SK-N-MC (cell line): ENCODE measurements around the gene ETFA.

Experiments
- DNase-seq: peaks from one replicate; pipeline ENCODE4 v3.0.0-alpha.2; 2011; ENCODE audit warnings: low read depth, low spot score
- H3K27ac ChIP-seq: fragments of 200-600 bp; sonication (generic); 2 replicates; pipeline ENCODE4 v1.5.1; 2016; ENCODE audit warnings: mixed run types
- H3K36me3 ChIP-seq: fragments of 200-600 bp; sonication (generic); 2 replicates; pipeline ENCODE4 v1.6.1; 2017; ENCODE audit warnings: antibody characterized with exemption, low read length, mixed read lengths; ENCODE audit not compliant: insufficient read depth
- H3K4me3 ChIP-seq: fragments of 200-600 bp; sonication (generic); 2 replicates; pipeline ENCODE4 v1.5.1; 2016
- H3K9ac ChIP-seq: fragments of 200-600 bp; sonication (generic); 2 replicates; pipeline ENCODE4 v1.8.0; 2017; ENCODE audit warnings: mixed run types, mixed read lengths; ENCODE audit not compliant: insufficient read length
- H3K9me3 ChIP-seq: fragments of 200-600 bp; sonication (generic); 2 replicates; pipeline ENCODE4 v1.6.1; 2017; ENCODE audit warnings: low read depth, mild to moderate bottlenecking, antibody characterized with exemption, low read length, moderate library complexity, mixed read lengths
- EZH2 ChIP-seq: fragments of 200-600 bp; sonication (generic); IDR thresholded peaks from one replicate; pipeline ENCODE4 v1.6.1; 2017; ENCODE audit warnings: antibody characterized with exemption
- FOXP2 ChIP-seq: optimal IDR thresholded peaks from 2 replicates; pipeline ENCODE3; 2011; ENCODE audit warnings: mild to moderate bottlenecking, moderate library complexity; ENCODE audit not compliant: insufficient read depth; ENCODE audit errors: extremely low read length, control extremely low read depth
- POLR2AphosphoS5 ChIP-seq: IDR thresholded peaks from 2 replicates; pipeline ENCODE4 v1.6.1; 2012; ENCODE audit warnings: mild to moderate bottlenecking, low read depth, low read length, borderline replicate concordance

ETFA gene

GRCh38 chr15:76252249-76252648 lies 59.0 kb downstream of the ETFA start:
- no peak overlapping the region for H3K27ac ChIP-seq
- H3K36me3 ChIP-seq = no peaks in the 10 kb centered on the region
- no peak overlapping the region for H3K4me3 ChIP-seq
- no peak overlapping the region for H3K9ac ChIP-seq
- H3K9me3 ChIP-seq = peaks cover 6% of the 10 kb centered on the region; the same call in 1 of the 2 replicates
- DNase-seq = no peak
- TF ChIP-seq FOXP2 (no peak), EZH2 (no peak), POLR2AphosphoS5 (no peak)

DNA sequence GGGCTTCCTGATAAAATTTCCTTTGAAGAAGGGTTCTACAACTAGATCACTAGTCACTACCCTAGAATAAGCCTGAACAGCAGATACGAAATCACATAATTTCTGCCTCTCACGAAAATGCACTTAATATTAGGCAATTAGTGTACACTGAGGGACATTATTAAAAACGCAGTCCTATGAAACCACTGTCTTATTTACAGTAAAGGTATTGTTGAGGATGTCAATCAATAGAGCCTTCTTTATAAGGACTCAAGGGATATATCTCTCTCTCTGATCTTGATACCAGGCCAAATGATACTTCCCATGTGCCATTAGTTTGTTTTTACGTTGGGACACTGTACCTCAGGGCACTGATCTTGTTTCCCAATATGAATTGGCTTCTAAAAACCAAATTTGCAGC lies 59.6 kb downstream of the ETFA start:
- Histone ChIP-seq H3K36me3 (no peaks in the 10 kb centered on the region), H3K9me3 (peaks cover 6% of the 10 kb centered on the region; the same call in 1 of the 2 replicates), H3K27ac (no peak overlapping the region), H3K9ac (no peak overlapping the region), H3K4me3 (no peak overlapping the region)
- DNase-seq = no peak
- TF ChIP-seq FOXP2 (no peak), POLR2AphosphoS5 (no peak), EZH2 (no peak)

- no peak overlapping the region for H3K4me3 ChIP-seq
- H3K36me3 ChIP-seq = no peaks in the 10 kb centered on the region
- TF ChIP-seq FOXP2 (no peak), EZH2 (no peak), POLR2AphosphoS5 (no peak)
- H3K9me3 ChIP-seq = no peaks in the 10 kb centered on the region
- H3K27ac ChIP-seq = no peak overlapping the region
- DNase-seq = no peak
- no peak overlapping the region for H3K9ac ChIP-seq
Measured at GRCh38 chr15:76245072-76245610, 66.1 kb downstream of the ETFA start.

- Histone ChIP-seq H3K4me3 (no peak overlapping the region), H3K36me3 (no peaks in the 10 kb centered on the region), H3K9me3 (no peaks in the 10 kb centered on the region), H3K9ac (no peak overlapping the region), H3K27ac (no peak overlapping the region)
- TF ChIP-seq FOXP2 (no peak), POLR2AphosphoS5 (no peak), EZH2 (no peak)
- DNase-seq = no peak
Measured at GRCh38 chr15:76239786-76240185, 71.5 kb downstream of the ETFA start.

DNA sequence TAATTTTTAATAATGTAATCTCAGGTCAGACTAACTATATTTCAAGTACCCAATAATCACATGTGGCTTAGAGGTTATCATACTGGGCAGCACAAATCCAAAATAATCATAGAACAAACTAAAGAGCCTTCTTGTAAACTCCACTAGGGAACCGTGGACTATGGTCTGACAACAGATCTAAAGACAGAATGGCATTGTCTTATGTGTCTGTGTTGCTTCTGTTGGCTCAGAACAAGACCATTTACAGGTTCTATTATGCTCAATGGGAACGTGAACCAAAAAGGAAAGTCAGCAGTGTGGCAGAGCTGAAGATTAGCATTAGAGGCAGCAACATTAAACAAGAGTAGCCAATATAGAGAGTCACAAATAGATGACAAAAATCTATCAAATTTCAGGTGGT lies 74.9 kb downstream of the ETFA start:
- H3K27ac ChIP-seq = no peak overlapping the region
- no peak for TF ChIP-seq FOXP2
- no peak for TF ChIP-seq EZH2
- TF ChIP-seq POLR2AphosphoS5 = no peak

GRCh38 chr15:76235186-76235826 lies 76.0 kb downstream of the ETFA start:
- Histone ChIP-seq H3K9me3 (no peaks in the 10 kb centered on the region), H3K36me3 (no peaks in the 10 kb centered on the region), H3K4me3 (no peak overlapping the region), H3K9ac (no peak overlapping the region), H3K27ac (no peak overlapping the region)
- TF ChIP-seq POLR2AphosphoS5 (no peak), FOXP2 (no peak)
- DNase-seq = peak; percentile 66

More for the DNA sequence above, 74.9 kb downstream of the ETFA start:
- Histone ChIP-seq H3K9me3 (no peaks in the 10 kb centered on the region), H3K9ac (no peak overlapping the region), H3K36me3 (no peaks in the 10 kb centered on the region), H3K4me3 (no peak overlapping the region)
- no peak for DNase-seq

- peak; percentile 20 for DNase-seq
- Histone ChIP-seq H3K27ac (no peak overlapping the region), H3K36me3 (no peaks in the 10 kb centered on the region), H3K4me3 (no peak overlapping the region), H3K9ac (no peak overlapping the region), H3K9me3 (no peaks in the 10 kb centered on the region)
- no peak for TF ChIP-seq FOXP2
- no peak for TF ChIP-seq EZH2
- TF ChIP-seq POLR2AphosphoS5 = no peak
Measured at GRCh38 chr15:76234337-76234889, 76.9 kb downstream of the ETFA start.

DNA sequence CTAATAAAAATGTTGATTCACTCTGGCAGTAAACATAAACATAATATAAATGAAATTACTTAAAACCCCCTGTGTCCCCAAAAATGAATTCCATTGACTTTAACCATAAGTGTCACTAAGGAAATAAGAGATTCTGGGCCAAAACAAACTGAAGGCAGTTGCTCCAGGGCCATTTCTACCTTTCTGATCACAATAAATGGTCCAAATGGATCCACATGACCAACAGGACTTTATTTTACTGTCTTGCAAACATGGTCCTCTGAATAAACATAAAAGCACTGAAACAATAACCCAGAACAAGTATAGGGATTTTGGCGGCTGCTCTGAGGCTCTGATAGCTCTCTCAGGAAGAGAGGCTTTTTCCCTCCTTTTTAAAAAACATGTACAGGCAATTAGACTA lies 77.3 kb downstream of the ETFA start:
- H3K9me3 ChIP-seq = no peaks in the 10 kb centered on the region
- no peak for DNase-seq
- TF ChIP-seq FOXP2 = no peak
- H3K36me3 ChIP-seq = no peaks in the 10 kb centered on the region
- no peak overlapping the region for H3K9ac ChIP-seq
- H3K27ac ChIP-seq = no peak overlapping the region
- H3K4me3 ChIP-seq = no peak overlapping the region

DNA sequence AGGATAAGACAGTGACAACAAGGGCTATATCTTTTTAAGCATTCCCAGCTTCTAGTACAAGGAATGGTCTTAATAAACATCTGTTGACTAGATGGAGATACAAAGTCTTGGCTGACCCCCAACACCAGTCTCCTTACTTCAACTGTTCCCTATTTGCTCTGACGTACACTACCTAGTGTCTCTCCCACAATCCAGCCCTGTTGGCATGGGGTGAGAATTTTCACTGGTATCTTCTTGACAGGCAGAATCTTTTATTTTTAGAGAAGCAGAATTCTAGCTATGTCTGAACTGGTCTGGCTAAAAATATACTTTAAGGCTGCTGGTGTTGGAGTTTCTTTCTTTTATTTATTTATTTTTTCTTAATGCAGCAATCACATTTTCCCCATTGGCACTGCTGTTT lies 82.0 kb downstream of the ETFA start:
- no peaks in the 10 kb centered on the region for H3K36me3 ChIP-seq

More for the DNA sequence above, 82.0 kb downstream of the ETFA start:
- no peak overlapping the region for H3K27ac ChIP-seq
- no peak overlapping the region for H3K9ac ChIP-seq
- no peak for TF ChIP-seq EZH2
- TF ChIP-seq FOXP2 = no peak
- no peak for TF ChIP-seq POLR2AphosphoS5
- H3K4me3 ChIP-seq = no peak overlapping the region
- DNase-seq = no peak
- H3K9me3 ChIP-seq = no peaks in the 10 kb centered on the region
